HepG2 (cell line): Measurements from ENCODE around the gene JTB. TPM values are rescaled to one million over a fixed set of nuclear protein-coding genes. Genes with fewer than 3 reads are reported as not detected.
A peak's percentile ranks its signal among the peaks of the same experiment; 100 is the strongest.

Experiments used
- ASH2L ChIP-seq: fragments of 300-600, 200-600 bp; sonication (generic); IDR thresholded peaks from 2 replicates; pipeline ENCODE4 v1.7.0; 2017; ENCODE audit warnings: low read depth, mild to moderate bottlenecking, moderate library complexity, mixed read lengths, low read length; ENCODE audit not compliant: insufficient read length
- ATF1 ChIP-seq: IDR thresholded peaks from 2 replicates; pipeline ENCODE4 v1.6.1; 2016; ENCODE audit warnings: mild to moderate bottlenecking, control low read depth
- BCL6 ChIP-seq: IDR thresholded peaks from 2 replicates; pipeline ENCODE4 v1.6.1; 2016; ENCODE audit warnings: missing genetic modification reagents, missing compliant biosample characterization
- ELF4 ChIP-seq: sonication (generic); formaldehyde crosslinking; IDR thresholded peaks from 2 replicates; pipeline ENCODE4 v1.5.0; 2020; ENCODE audit warnings: missing genetic modification reagents, mild to moderate bottlenecking, moderate library complexity, borderline replicate concordance
- TEAD3 ChIP-seq: optimal IDR thresholded peaks from 2 replicates; pipeline ENCODE3; 2016; ENCODE audit warnings: borderline replicate concordance
- TGIF2 ChIP-seq: IDR thresholded peaks from 2 replicates; pipeline ENCODE4 v1.6.1; 2016; ENCODE audit warnings: control low read depth, missing compliant biosample characterization
- ZMAT3 ChIP-seq: sonication (generic); formaldehyde crosslinking; conservative IDR thresholded peaks from 2 replicates; pipeline ENCODE4 v1.7.0; 2021; ENCODE audit warnings: missing genetic modification reagents
- ZNF230 ChIP-seq: sonication (generic); formaldehyde crosslinking; IDR thresholded peaks from 2 replicates; pipeline ENCODE4 v1.4.0; 2020; ENCODE audit warnings: mild to moderate bottlenecking, missing genetic modification reagents
- ZNF83 ChIP-seq: sonication (generic); formaldehyde crosslinking; IDR thresholded peaks from 2 replicates; pipeline ENCODE4 v1.4.0; 2020; ENCODE audit warnings: missing genetic modification reagents, mild to moderate bottlenecking, borderline replicate concordance
- ZSCAN21 ChIP-seq: sonication (generic); formaldehyde crosslinking; IDR thresholded peaks from 2 replicates; pipeline ENCODE4 v1.8.0; 2022; ENCODE audit warnings: mild to moderate bottlenecking, missing genetic modification reagents, moderate library complexity, borderline replicate concordance
- ZSCAN22 ChIP-seq: sonication (generic); formaldehyde crosslinking; IDR thresholded peaks from 2 replicates; pipeline ENCODE4 v1.4.0; 2020; ENCODE audit warnings: mild to moderate bottlenecking, missing genetic modification reagents
- ZSCAN30 ChIP-seq: sonication (generic); formaldehyde crosslinking; IDR thresholded peaks from 2 replicates; pipeline ENCODE4 v1.5.0; 2020; ENCODE audit warnings: mild to moderate bottlenecking, missing genetic modification reagents
- ZZZ3 ChIP-seq: sonication (generic); formaldehyde crosslinking; IDR thresholded peaks from 2 replicates; pipeline ENCODE4 v1.4.0; 2020; ENCODE audit warnings: missing genetic modification reagents, mild to moderate bottlenecking, borderline replicate concordance
- polyA plus RNA-seq, 8 experiments: library from polyadenylated mRNA; depleted of rRNA in 3 of 8; stranded (reverse) in 7 of 8; unstranded in 1 of 8; fragments of >200 nt; fragmentation: Illumina TruSeq in 4 of 8; extraction: Trizol in 4 of 8; gene quantifications; 2 replicates each; pipeline versions ENCODE4 v1.2.1 to v1.2.3, GENCODE V29; 2011 to 2016; ENCODE audit warnings: low read depth in 4 of 8, missing spikeins in 1 of 8, mixed read lengths in 1 of 8; ENCODE audit not compliant: insufficient read depth in 1 of 8
- total RNA-seq, 5 experiments: library from RNA; depleted of rRNA; stranded (reverse); fragments of >200 nt; fragmentation: Illumina TruSeq; extraction: Trizol; gene quantifications; 2 replicates each; pipeline ENCODE4 v1.2.3, GENCODE V29; 2016; ENCODE audit warnings: low read depth in 1 of 5
- TF ChIP-seq, protein P1 (sequence below): sonication (generic); formaldehyde crosslinking; IDR thresholded peaks from 2 replicates; pipeline ENCODE4 v1.5.1; 2020; ENCODE audit warnings: missing genetic modification reagents, mild to moderate bottlenecking, borderline replicate concordance
- TF ChIP-seq, protein P2 (sequence below): sonication (generic); formaldehyde crosslinking; IDR thresholded peaks from 2 replicates; pipeline ENCODE4 v1.8.0; 2022; ENCODE audit warnings: mild to moderate bottlenecking, missing genetic modification reagents, borderline replicate concordance
- TF ChIP-seq, protein P3 (sequence below), 2 experiments: sonication (generic) in 1 of 2; formaldehyde crosslinking in 1 of 2; IDR thresholded peaks; 2 replicates each; pipeline versions ENCODE4 v1.4.0 to v1.6.1; 2016 to 2020; ENCODE audit warnings: borderline replicate concordance in 1 of 2, low read depth in 1 of 2, mild to moderate bottlenecking in 1 of 2, missing genetic modification reagents in 1 of 2
- TF ChIP-seq, protein P4 (sequence below), 2 experiments: sonication (generic) in 1 of 2; formaldehyde crosslinking in 1 of 2; IDR thresholded peaks; 2 replicates each; pipeline versions ENCODE4 v1.5.1 to v1.6.1; 2011 to 2020; ENCODE audit warnings: borderline replicate concordance in 1 of 2, low read depth in 1 of 2, low read length in 1 of 2, mild to moderate bottlenecking in 1 of 2, missing genetic modification reagents in 1 of 2, moderate library complexity in 1 of 2
- TF ChIP-seq, protein P5 (sequence below): sonication (generic); formaldehyde crosslinking; IDR thresholded peaks from 2 replicates; pipeline ENCODE4 v1.4.0; 2020; ENCODE audit warnings: missing genetic modification reagents

The JTB gene
- total and polyA plus RNA-seq, 2 of the 13 experiments (the other 11 are each of a cell fraction or from before 2014, with no cell fraction given): 96.7 to 99.2 TPM

DNA sequence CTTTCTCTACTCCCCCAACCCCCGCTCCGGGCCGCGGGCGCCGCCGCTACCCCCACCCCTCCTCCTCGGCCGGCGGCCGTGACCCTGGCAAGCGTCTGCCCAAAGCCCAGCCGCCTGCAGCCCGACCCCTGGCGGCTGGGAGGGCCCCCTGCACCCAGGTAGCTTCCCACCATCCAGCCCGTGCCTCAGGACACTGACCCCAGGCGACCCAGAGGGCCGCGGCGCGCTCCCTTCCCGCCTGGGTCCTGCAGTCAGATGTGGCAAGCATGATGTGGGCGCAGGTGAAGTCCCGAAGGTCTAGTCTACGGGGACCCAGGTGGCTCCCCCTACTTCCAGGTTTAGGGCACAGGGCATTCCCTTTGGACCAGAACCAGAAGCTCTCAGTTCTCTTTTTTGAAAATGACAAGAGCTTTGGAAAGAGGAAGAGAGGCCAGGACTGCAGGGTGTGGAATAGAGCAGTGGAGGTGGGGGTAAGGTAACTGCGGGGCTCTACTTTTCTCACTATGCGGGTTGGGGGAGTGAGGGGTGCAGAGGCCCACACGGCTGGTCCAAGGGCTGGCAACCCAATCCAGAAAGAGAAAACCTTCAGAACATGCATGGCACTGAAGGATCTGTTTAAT lies 30.7 kb downstream of the JTB start, which contains the start of gene DENND4B (continued):
- TF ChIP-seq ZSCAN30 (CRISPR knock-in tag): 0 out of 2 replicates have a peak, but pooled peaks have one; percentile 37
- no peak for TF ChIP-seq ZNF83 (CRISPR knock-in tag)
- TF ChIP-seq, protein P1, sequence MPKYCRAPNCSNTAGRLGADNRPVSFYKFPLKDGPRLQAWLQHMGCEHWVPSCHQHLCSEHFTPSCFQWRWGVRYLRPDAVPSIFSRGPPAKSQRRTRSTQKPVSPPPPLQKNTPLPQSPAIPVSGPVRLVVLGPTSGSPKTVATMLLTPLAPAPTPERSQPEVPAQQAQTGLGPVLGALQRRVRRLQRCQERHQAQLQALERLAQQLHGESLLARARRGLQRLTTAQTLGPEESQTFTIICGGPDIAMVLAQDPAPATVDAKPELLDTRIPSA (CRISPR knock-in tag): 0 out of 2 replicates have a peak, but pooled peaks have one; percentile 61
- no peak for TF ChIP-seq ASH2L
- TF ChIP-seq TEAD3: peak; percentile 58
- 0 out of 2 replicates have a peak, but pooled peaks have one; percentile 38 for TF ChIP-seq ZSCAN21 (CRISPR knock-in tag)
- no peak for TF ChIP-seq ELF4
- TF ChIP-seq BCL6: no peak
- no peak for TF ChIP-seq ZSCAN22 (CRISPR knock-in tag)
- peak; percentile 70; the same call in 1 of the 2 replicates for TF ChIP-seq ZZZ3
- TF ChIP-seq ATF1 (CRISPR knock-in tag): no peak
- TF ChIP-seq, protein P2, sequence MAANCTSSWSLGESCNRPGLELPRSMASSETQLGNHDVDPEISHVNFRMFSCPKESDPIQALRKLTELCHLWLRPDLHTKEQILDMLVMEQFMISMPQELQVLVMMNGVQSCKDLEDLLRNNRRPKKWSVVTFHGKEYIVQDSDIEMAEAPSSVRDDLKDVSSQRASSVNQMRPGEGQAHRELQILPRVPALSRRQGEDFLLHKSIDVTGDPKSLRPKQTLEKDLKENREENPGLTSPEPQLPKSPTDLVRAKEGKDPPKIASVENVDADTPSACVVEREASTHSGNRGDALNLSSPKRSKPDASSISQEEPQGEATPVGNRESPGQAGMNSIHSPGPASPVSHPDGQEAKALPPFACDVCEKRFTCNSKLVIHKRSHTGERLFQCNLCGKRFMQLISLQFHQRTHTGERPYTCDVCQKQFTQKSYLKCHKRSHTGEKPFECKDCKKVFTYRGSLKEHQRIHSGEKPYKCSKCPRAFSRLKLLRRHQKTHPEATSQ (CRISPR knock-in tag): no peak
- TF ChIP-seq ZNF230 (CRISPR knock-in tag): no peak
- TF ChIP-seq, protein P3, sequence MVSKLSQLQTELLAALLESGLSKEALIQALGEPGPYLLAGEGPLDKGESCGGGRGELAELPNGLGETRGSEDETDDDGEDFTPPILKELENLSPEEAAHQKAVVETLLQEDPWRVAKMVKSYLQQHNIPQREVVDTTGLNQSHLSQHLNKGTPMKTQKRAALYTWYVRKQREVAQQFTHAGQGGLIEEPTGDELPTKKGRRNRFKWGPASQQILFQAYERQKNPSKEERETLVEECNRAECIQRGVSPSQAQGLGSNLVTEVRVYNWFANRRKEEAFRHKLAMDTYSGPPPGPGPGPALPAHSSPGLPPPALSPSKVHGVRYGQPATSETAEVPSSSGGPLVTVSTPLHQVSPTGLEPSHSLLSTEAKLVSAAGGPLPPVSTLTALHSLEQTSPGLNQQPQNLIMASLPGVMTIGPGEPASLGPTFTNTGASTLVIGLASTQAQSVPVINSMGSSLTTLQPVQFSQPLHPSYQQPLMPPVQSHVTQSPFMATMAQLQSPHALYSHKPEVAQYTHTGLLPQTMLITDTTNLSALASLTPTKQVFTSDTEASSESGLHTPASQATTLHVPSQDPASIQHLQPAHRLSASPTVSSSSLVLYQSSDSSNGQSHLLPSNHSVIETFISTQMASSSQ (IDR thresholded peaks at IDR 0.05; ENCODE audit: low read depth): no peak
- TF ChIP-seq, protein P3 (CRISPR knock-in tag; IDR thresholded peaks at IDR 0.05; ENCODE audit: borderline replicate concordance): no peak; the same call in 1 of the 2 replicates
- TF ChIP-seq, protein P4, sequence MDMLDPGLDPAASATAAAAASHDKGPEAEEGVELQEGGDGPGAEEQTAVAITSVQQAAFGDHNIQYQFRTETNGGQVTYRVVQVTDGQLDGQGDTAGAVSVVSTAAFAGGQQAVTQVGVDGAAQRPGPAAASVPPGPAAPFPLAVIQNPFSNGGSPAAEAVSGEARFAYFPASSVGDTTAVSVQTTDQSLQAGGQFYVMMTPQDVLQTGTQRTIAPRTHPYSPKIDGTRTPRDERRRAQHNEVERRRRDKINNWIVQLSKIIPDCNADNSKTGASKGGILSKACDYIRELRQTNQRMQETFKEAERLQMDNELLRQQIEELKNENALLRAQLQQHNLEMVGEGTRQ (IDR thresholded peaks at IDR 0.05; ENCODE audit: low read depth, low read length): no peak
- TF ChIP-seq, protein P4 (CRISPR knock-in tag; IDR thresholded peaks at IDR 0.05; ENCODE audit: borderline replicate concordance): no peak
- no peak for TF ChIP-seq ZMAT3 (CRISPR knock-in tag)
- peak; percentile 91 for TF ChIP-seq TGIF2
- TF ChIP-seq, protein P5, sequence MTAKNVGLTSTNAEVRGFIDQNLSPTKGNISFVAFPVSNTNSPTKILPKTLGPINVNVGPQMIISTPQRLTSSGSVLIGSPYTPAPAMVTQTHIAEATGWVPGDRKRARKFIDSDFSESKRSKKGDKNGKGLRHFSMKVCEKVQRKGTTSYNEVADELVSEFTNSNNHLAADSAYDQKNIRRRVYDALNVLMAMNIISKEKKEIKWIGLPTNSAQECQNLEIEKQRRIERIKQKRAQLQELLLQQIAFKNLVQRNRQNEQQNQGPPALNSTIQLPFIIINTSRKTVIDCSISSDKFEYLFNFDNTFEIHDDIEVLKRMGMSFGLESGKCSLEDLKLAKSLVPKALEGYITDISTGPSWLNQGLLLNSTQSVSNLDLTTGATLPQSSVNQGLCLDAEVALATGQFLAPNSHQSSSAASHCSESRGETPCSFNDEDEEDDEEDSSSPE (CRISPR knock-in tag): peak; percentile 63
